Bronchial epithelial cell (primary cell): ENCODE measurements around the gene SH3BP2. TPM values are rescaled to one million over a fixed set of nuclear protein-coding genes. Genes with fewer than 3 reads are reported as not detected.

Experiments used
- DNase-seq: peaks from one replicate; pipeline ENCODE4 v3.0.0-alpha.2; 2010; ENCODE audit warnings: low read depth
- FAIRE-seq: peaks from 2 replicates; lab custom pipeline; 2011; peaks lifted over from hg19 to GRCh38; lab: Jason Lieb, UNC
- H3K27me3 ChIP-seq: 2 replicates; pipeline ENCODE4 v1.5.1; 2011; ENCODE audit warnings: low read length; ENCODE audit not compliant: control insufficient read depth, insufficient read depth
- H3K36me3 ChIP-seq: 2 replicates; pipeline ENCODE4 v1.5.1; 2011; ENCODE audit warnings: low read length; ENCODE audit not compliant: control insufficient read depth, insufficient read depth
- H3K4me3 ChIP-seq: 2 replicates; pipeline ENCODE4 v1.5.1; 2011; ENCODE audit warnings: mild to moderate bottlenecking, low read depth, low read length, control low read depth
- total RNA-seq: library from RNA; depleted of rRNA; stranded (reverse); fragments of >200 nt; gene quantifications from 2 replicates; pipeline ENCODE4 v1.2.1, GENCODE V29; 2014
- TF ChIP-seq, protein P1 (sequence below): IDR thresholded peaks from 2 replicates; pipeline ENCODE4 v1.5.1; 2011; ENCODE audit warnings: mild to moderate bottlenecking, moderate library complexity, low read length, control low read depth, inconsistent platforms; ENCODE audit not compliant: insufficient read depth, severe bottlenecking

Gene SH3BP2
- total RNA-seq, 1 donor from 2014 or later, result 31.1 TPM

DNA sequence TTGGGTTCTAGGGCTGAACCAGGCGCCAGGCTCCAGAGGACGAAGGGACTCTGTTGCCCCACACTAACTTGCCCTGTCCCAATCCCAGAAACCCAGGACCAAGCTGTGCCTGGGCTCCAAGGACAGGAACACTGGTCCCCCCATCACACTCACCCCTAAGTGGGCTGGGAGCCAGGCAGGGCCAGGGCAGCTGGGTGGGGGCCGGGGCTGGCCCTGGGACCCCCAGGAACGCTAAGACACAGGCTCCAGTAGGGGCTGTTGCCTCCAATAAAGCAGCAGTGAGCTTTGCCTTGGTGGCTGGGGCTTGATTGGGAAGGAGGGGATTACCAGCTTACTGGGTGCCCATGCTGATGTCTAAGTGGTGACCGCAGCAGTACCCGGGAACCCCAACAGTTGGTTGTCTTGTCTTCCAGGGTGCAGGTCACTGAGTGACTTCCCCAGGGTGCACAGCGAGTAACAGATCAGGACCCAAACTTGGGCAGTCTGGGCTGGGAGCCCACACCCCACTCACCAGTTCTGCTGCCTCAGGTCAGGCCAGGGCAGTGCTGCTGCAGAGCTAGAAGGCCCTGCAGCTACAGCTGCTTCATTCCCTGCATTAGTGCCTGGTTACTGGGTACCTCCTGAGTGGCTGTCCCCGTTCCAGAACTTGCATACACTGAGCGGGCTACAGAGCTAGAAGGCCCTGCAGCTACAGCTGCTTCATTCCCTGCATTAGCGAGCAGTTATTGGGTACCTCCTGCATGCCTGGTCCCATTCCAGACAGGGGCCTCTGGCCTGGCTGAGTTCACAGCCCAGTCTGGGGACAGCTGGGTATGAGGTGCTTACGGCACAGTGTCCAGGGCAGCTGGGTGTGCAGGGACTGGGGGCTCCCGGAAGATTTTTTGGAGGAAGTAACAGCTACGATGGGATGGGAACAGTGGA is 41.4 kb downstream of the SH3BP2 start:
- TF ChIP-seq, protein P1, sequence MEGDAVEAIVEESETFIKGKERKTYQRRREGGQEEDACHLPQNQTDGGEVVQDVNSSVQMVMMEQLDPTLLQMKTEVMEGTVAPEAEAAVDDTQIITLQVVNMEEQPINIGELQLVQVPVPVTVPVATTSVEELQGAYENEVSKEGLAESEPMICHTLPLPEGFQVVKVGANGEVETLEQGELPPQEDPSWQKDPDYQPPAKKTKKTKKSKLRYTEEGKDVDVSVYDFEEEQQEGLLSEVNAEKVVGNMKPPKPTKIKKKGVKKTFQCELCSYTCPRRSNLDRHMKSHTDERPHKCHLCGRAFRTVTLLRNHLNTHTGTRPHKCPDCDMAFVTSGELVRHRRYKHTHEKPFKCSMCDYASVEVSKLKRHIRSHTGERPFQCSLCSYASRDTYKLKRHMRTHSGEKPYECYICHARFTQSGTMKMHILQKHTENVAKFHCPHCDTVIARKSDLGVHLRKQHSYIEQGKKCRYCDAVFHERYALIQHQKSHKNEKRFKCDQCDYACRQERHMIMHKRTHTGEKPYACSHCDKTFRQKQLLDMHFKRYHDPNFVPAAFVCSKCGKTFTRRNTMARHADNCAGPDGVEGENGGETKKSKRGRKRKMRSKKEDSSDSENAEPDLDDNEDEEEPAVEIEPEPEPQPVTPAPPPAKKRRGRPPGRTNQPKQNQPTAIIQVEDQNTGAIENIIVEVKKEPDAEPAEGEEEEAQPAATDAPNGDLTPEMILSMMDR, result no peak
- peaks cover 50% of the 10 kb centered on the region for H3K36me3 ChIP-seq
- no peak overlapping the region for H3K4me3 ChIP-seq
- no peaks in the 10 kb centered on the region for H3K27me3 ChIP-seq
- DNase-seq (no peak), FAIRE-seq (no peak)

DNA sequence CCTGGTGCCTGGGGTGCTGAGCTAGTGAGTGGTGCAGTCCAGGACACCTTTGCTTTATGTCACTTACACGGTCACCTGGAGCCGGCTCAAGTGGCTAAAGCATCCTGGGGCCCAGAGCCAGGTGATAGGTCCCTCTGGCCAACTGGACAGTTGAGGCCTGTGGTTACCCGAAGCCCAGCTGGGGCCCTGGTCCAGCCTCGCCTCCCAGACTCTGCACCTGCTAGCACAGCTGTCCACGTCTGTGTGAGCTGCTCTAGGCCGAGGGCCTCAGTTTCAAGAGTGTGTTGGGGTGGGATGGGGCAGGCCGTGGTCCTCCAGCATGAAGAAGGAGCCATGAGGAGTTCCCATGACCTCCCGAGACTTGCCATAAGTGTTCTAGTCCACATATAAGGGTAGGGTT is 43.1 kb downstream of the SH3BP2 start:
- Histone ChIP-seq H3K4me3 (no peak overlapping the region), H3K36me3 (peaks cover 40% of the 10 kb centered on the region), H3K27me3 (no peaks in the 10 kb centered on the region)
- TF ChIP-seq, protein P1, result no peak
- FAIRE-seq (no peak), DNase-seq (no peak)

GRCh38 chr4:2836391-2836859 is 43.5 kb downstream of the SH3BP2 start:
- DNase-seq, result no peak
- H3K27me3 ChIP-seq, result no peaks in the 10 kb centered on the region
- no peak for FAIRE-seq
- peaks cover 36% of the 10 kb centered on the region for H3K36me3 ChIP-seq
- TF ChIP-seq, protein P1, result no peak
- H3K4me3 ChIP-seq, result no peak overlapping the region

GRCh38 chr4:2837110-2837903 is 44.4 kb downstream of the SH3BP2 start:
- DNase-seq (no peak), FAIRE-seq (no peak)
- Histone ChIP-seq H3K4me3 (no peak overlapping the region), H3K36me3 (peaks cover 27% of the 10 kb centered on the region), H3K27me3 (no peaks in the 10 kb centered on the region)
- TF ChIP-seq, protein P1, result no peak

- no peak for FAIRE-seq
- TF ChIP-seq, protein P1, result no peak
- Histone ChIP-seq H3K27me3 (no peaks in the 10 kb centered on the region), H3K36me3 (peaks cover 23% of the 10 kb centered on the region), H3K4me3 (no peak overlapping the region)
- no peak for DNase-seq
Observed at GRCh38 chr4:2837904-2838496, 45.1 kb downstream of the SH3BP2 start.
